Activated CD8-positive, alpha-beta T cell treated with anti-CD3 and anti-CD28 coated beads for 36 hours (primary cell): ENCODE measurements around the gene SH3GL3. TPM values are rescaled to one million over a fixed set of nuclear protein-coding genes. Genes with fewer than 3 reads are reported as not detected.

ENCODE experiments used
- ATAC-seq: fragments of 200-7000 bp; cut with Tn5 transposase; one replicate; pipeline ENCODE4 v1.10.0; 2021; ENCODE audit warnings: mild to moderate bottlenecking, moderate library complexity
- CTCF ChIA-PET: fragments of 350-600 bp; sonication (Branson Sonifier 250); formaldehyde crosslinking; loops from one replicate; lab custom pipeline; 2021; ENCODE audit warnings: antibody characterized with exemption; lab: Charles Lee
- POLR2A ChIA-PET: fragments of 350-600 bp; sonication (Branson Sonifier 250); formaldehyde crosslinking; loops from one replicate; lab custom pipeline; 2021; ENCODE audit warnings: antibody characterized with exemption; lab: Charles Lee
- DNase-seq: peaks from one replicate; pipeline ENCODE4 v3.0.0-alpha.2; 2020
- H3K27ac Mint-ChIP-seq: one replicate; pipeline ENCODE4 v1.8.0; 2021; ENCODE audit warnings: mild to moderate bottlenecking, mixed read lengths
- H3K27me3 Mint-ChIP-seq: one replicate; pipeline ENCODE4 v1.8.0; 2021; ENCODE audit warnings: mixed read lengths
- H3K36me3 Mint-ChIP-seq: one replicate; pipeline ENCODE4 v1.8.0; 2021; ENCODE audit warnings: low read depth, mixed read lengths
- H3K4me1 Mint-ChIP-seq: one replicate; pipeline ENCODE4 v1.8.0; 2021; ENCODE audit warnings: low read depth, mixed read lengths
- H3K4me3 Mint-ChIP-seq: one replicate; pipeline ENCODE4 v1.8.0; 2021; ENCODE audit warnings: mild to moderate bottlenecking, moderate library complexity, mixed read lengths
- H3K9me3 Mint-ChIP-seq: one replicate; pipeline ENCODE4 v1.8.0; 2021; ENCODE audit warnings: mixed read lengths
- CTCF ChIP-seq: fragments of 200-600 bp; IDR thresholded peaks from one replicate; pipeline ENCODE4 v1.8.0; 2022; ENCODE audit warnings: antibody characterized with exemption, mild to moderate bottlenecking
- intact Hi-C: fragments of 100-400 bp; cut with micrococcal nuclease; formaldehyde crosslinking; loops from one replicate; pipeline ENCODE4 v1.10.0; 2022
- total RNA-seq, 2 experiments: library from RNA; stranded (reverse); gene quantifications; one replicate each; pipeline ENCODE4 v1.2.3, GENCODE V29; 2021

Gene SH3GL3
- total RNA-seq, 2 experiments from 2014 or later = not detected

- ChIA-PET CTCF (no interaction called here), POLR2A (no interaction called here)
- ATAC-seq = no peak
Measured at GRCh38 chr15:83554558-83554957, 107.4 kb downstream of the SH3GL3 start.

GRCh38 chr15:83555383-83555782, 108.2 kb downstream of the SH3GL3 start:
- no peak for TF ChIP-seq CTCF
- Mint-ChIP-seq H3K4me3 (no peak overlapping the region), H3K9me3 (no peaks in the 10 kb centered on the region), H3K4me1 (no peaks in the 10 kb centered on the region), H3K27me3 (peaks cover 14% of the 10 kb centered on the region), H3K36me3 (no peaks in the 10 kb centered on the region), H3K27ac (no peak overlapping the region)
- no peak for DNase-seq
- ChIA-PET CTCF (interaction anchor here (1.6 kb wide), 1 partner anchor 118 kb away, joined by 5 read pairs; no protein-coding TSS in a partner anchor), POLR2A (no interaction called here)
- ATAC-seq = no peak
- intact Hi-C loops = loop anchor here (10.0 kb wide), 1 partner anchor 301 kb away; no protein-coding TSS in a partner anchor

More at GRCh38 chr15:83554558-83554957, 107.4 kb downstream of the SH3GL3 start:
- H3K9me3 Mint-ChIP-seq = no peaks in the 10 kb centered on the region
- H3K4me1 Mint-ChIP-seq = no peaks in the 10 kb centered on the region
- H3K27me3 Mint-ChIP-seq = peaks cover 14% of the 10 kb centered on the region
- intact Hi-C loops = loop anchor here (10.0 kb wide), 1 partner anchor 300 kb away; no protein-coding TSS in a partner anchor
- DNase-seq = no peak
- no peak overlapping the region for H3K27ac Mint-ChIP-seq
- H3K4me3 Mint-ChIP-seq = no peak overlapping the region
- H3K36me3 Mint-ChIP-seq = no peaks in the 10 kb centered on the region
- no peak for TF ChIP-seq CTCF

GRCh38 chr15:83556068-83556467, 108.9 kb downstream of the SH3GL3 start:
- POLR2A ChIA-PET = no interaction called here
- Mint-ChIP-seq H3K9me3 (no peaks in the 10 kb centered on the region), H3K4me1 (no peaks in the 10 kb centered on the region), H3K27ac (no peak overlapping the region), H3K36me3 (no peaks in the 10 kb centered on the region), H3K27me3 (peaks cover 14% of the 10 kb centered on the region), H3K4me3 (no peak overlapping the region)
- TF ChIP-seq CTCF = no peak
- intact Hi-C loops = loop anchor here (10.0 kb wide), 1 partner anchor 301 kb away; no protein-coding TSS in a partner anchor
- ATAC-seq (no peak), DNase-seq (no peak)
- CTCF ChIA-PET = interaction anchor here (1.6 kb wide), 1 partner anchor 119 kb away, joined by 5 read pairs; no protein-coding TSS in a partner anchor

GRCh38 chr15:83556754-83557153, 109.6 kb downstream of the SH3GL3 start:
- Mint-ChIP-seq H3K4me3 (no peak overlapping the region), H3K4me1 (no peaks in the 10 kb centered on the region), H3K9me3 (no peaks in the 10 kb centered on the region), H3K27me3 (peaks cover 12% of the 10 kb centered on the region), H3K36me3 (no peaks in the 10 kb centered on the region), H3K27ac (no peak overlapping the region)
- POLR2A ChIA-PET = no interaction called here
- no peak for ATAC-seq
- no peak for TF ChIP-seq CTCF
- intact Hi-C loops = loop anchor here (10.0 kb wide), 1 partner anchor 302 kb away; no protein-coding TSS in a partner anchor
- CTCF ChIA-PET = interaction anchor here (1.6 kb wide), 1 partner anchor 119 kb away, joined by 5 read pairs; no protein-coding TSS in a partner anchor
- DNase-seq = no peak

- no peaks in the 10 kb centered on the region for H3K4me1 Mint-ChIP-seq
- peaks cover 10% of the 10 kb centered on the region for H3K27me3 Mint-ChIP-seq
- DNase-seq (no peak), ATAC-seq (no peak)
- intact Hi-C loops = loop anchor here (2.0 to 10.0 kb wide), 2 partner anchors 119 to 303 kb away; no protein-coding TSS in a partner anchor
- ChIA-PET CTCF (interaction anchor here (0.7 to 2.3 kb wide), 3 partner anchors 74 to 310 kb away, joined by 3 to 17 read pairs (median 4); no protein-coding TSS in a partner anchor), POLR2A (interaction anchor here (1.3 kb wide), 1 partner anchor 12 kb away, joined by 3 read pairs; no protein-coding TSS in a partner anchor)
- TF ChIP-seq CTCF = no peak
- no peak overlapping the region for H3K4me3 Mint-ChIP-seq
- no peaks in the 10 kb centered on the region for H3K9me3 Mint-ChIP-seq
- no peaks in the 10 kb centered on the region for H3K36me3 Mint-ChIP-seq
- H3K27ac Mint-ChIP-seq = no peak overlapping the region
Measured at GRCh38 chr15:83558146-83558545, 111.0 kb downstream of the SH3GL3 start.
